Cardiac ventricle fibroblast (primary cell): ENCODE data around the gene ENDOV. TPM values are rescaled to one million over a fixed set of nuclear protein-coding genes. Genes with fewer than 3 reads are reported as not detected.

Source experiments
- total RNA-seq: library from RNA; depleted of rRNA; stranded (reverse); fragments of >200 nt; gene quantifications from 2 replicates; pipeline ENCODE4 v1.2.3, GENCODE V29; 2015

Gene ENDOV
- total RNA-seq, result 22.7 and 28.1 TPM in 2 replicates

GRCh38 chr17:80414803-80415625, at the start of gene ENDOV:
ENDOV (plus strand) TSS chr17:80415167; CDS start chr17:80415195, 28 bp downstream.

GRCh38 chr17:80475910-80476876, 61.2 kb downstream of the ENDOV start, which contains the start of gene NPTX1:
NPTX1 (minus strand) TSS chr17:80476607; CDS start chr17:80476446, 161 bp downstream.

Other genes starting within 250 kb of the ENDOV start
- 0.15 TPM in 1 of 2 replicates, not detected in the other for gene CARD14, start 245.1 kb upstream of the ENDOV start, total RNA-seq
- gene SGSH, start 194.8 kb upstream of the ENDOV start, total RNA-seq, result 19.2 and 19.4 TPM in 2 replicates
- gene SLC26A11, start 194.7 kb upstream of the ENDOV start, total RNA-seq, result 11.9 and 13.3 TPM in 2 replicates
- 56.3 and 57.3 TPM in 2 replicates for gene RNF213, start 154.3 kb upstream of the ENDOV start, total RNA-seq
- under 0.01 TPM in 1 of 2 replicates, not detected in the other for gene NPTX1, start 61.4 kb downstream of the ENDOV start, total RNA-seq
- gene RPTOR, start 129.7 kb downstream of the ENDOV start, total RNA-seq, result 16.9 and 18.0 TPM in 2 replicates